Kidney epithelial cell (primary cell): Measurements from ENCODE around the gene IDS. TPM values are rescaled to one million over a fixed set of nuclear protein-coding genes. Genes with fewer than 3 reads are reported as not detected.
"Not testable (repeated sequence)": the region's sequence is repeated elsewhere in the genome, so short reads cannot be mapped to it uniquely, and the experiment has no call there.

Experiments used
- DNase-seq: peaks from one replicate; pipeline ENCODE4 v3.0.0-alpha.2; 2010; ENCODE audit warnings: low read depth
- H3K27me3 ChIP-seq: 2 replicates; pipeline ENCODE4 v1.6.0; 2011; ENCODE audit warnings: low read length; ENCODE audit not compliant: control insufficient read depth, insufficient read depth
- H3K36me3 ChIP-seq: 2 replicates; pipeline ENCODE4 v1.5.1; 2011; ENCODE audit warnings: low read length; ENCODE audit not compliant: control insufficient read depth, insufficient read depth
- H3K4me3 ChIP-seq: 2 replicates; pipeline ENCODE4 v1.5.1; 2011; ENCODE audit warnings: low read depth, mild to moderate bottlenecking, control low read depth, low read length
- total RNA-seq: library from RNA; depleted of rRNA; stranded (reverse); fragments of >200 nt; gene quantifications from 2 replicates; pipeline ENCODE4 v1.2.3, GENCODE V29; 2015
- TF ChIP-seq, protein P1 (sequence below): IDR thresholded peaks from 2 replicates; pipeline ENCODE4 v1.5.1; 2011; ENCODE audit warnings: mild to moderate bottlenecking, moderate library complexity, low read length, control low read depth, inconsistent platforms; ENCODE audit not compliant: insufficient read depth, poor library complexity, severe bottlenecking

IDS gene
- total RNA-seq, 1 donor from 2014 or later = 50.1 TPM

DNA sequence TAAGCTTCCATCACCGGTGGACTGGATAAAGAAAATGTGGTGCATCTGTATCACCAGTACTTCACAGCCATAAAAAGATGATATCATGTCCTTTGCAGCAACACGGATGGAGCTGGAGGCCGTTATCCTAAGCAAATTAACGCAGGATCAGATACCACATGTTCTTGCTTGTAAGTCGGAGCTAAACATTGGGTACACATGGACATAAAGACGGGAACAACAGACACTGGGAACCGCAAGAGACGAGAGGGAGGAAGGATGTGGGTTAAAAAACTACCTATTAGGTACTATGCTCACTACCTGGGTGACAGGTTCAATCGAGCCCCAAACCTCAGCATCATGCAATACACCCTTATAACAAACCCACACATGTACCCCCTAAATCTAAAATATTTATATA is 16.3 kb upstream of the IDS start:
- Histone ChIP-seq H3K27me3 (no peaks in the 10 kb centered on the region), H3K36me3 (no peaks in the 10 kb centered on the region), H3K4me3 (no peak overlapping the region)
- TF ChIP-seq, protein P1, sequence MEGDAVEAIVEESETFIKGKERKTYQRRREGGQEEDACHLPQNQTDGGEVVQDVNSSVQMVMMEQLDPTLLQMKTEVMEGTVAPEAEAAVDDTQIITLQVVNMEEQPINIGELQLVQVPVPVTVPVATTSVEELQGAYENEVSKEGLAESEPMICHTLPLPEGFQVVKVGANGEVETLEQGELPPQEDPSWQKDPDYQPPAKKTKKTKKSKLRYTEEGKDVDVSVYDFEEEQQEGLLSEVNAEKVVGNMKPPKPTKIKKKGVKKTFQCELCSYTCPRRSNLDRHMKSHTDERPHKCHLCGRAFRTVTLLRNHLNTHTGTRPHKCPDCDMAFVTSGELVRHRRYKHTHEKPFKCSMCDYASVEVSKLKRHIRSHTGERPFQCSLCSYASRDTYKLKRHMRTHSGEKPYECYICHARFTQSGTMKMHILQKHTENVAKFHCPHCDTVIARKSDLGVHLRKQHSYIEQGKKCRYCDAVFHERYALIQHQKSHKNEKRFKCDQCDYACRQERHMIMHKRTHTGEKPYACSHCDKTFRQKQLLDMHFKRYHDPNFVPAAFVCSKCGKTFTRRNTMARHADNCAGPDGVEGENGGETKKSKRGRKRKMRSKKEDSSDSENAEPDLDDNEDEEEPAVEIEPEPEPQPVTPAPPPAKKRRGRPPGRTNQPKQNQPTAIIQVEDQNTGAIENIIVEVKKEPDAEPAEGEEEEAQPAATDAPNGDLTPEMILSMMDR = no peak
- no peak for DNase-seq

DNA sequence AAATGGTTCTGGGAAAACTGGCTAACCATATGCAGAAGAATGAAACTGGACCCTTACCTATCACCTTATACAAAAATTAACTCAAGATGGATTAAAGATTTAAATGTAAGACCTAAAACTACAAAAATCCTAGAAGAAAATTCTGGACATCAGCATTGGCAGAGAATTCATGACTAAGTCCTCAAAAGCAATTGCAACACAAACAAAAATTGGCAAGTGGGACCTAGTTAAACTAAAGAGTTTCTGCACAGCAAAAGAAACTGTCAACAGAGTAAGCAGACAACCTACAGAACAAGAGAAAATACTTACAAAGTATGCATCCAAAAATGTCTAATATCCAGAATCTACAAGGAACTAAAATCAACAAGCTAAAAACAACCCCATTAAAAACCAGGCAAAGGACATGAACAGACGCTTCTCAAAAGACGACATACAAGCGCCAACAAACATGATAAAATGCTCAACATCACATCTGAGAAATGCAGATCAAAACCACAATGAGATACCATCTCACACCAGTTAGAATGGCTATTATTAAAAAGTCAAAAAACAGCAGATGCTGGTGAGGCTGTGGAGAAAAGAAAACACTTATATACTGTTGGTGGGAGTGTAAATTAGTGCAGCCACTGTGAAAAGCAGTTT is 15.7 kb upstream of the IDS start:
- DNase-seq, H3K4me3 ChIP-seq, H3K36me3 ChIP-seq, H3K27me3 ChIP-seq: not testable (repeated sequence)

DNA sequence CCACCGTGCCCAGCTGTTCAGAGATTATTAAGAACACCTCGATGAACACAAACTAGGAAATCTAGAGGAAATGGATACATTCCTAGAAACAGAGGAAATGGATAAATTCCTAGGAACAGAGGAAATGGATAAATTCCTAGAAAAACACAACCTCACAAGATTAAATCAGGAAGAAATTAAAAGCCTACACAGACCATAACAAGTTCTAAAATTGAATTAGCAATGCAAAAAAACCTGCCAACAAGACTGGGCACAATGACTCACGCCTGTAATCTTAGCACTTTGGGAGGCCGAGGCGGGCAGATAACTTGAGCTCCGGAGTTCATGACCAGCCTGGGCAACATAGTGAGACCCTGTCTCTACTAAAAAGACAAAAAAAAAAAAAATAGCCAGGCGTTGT is 13.1 kb upstream of the IDS start:
- no peak for DNase-seq
- Histone ChIP-seq H3K36me3 (no peaks in the 10 kb centered on the region), H3K27me3 (no peaks in the 10 kb centered on the region), H3K4me3 (no peak overlapping the region)
- TF ChIP-seq, protein P1 = no peak

DNA sequence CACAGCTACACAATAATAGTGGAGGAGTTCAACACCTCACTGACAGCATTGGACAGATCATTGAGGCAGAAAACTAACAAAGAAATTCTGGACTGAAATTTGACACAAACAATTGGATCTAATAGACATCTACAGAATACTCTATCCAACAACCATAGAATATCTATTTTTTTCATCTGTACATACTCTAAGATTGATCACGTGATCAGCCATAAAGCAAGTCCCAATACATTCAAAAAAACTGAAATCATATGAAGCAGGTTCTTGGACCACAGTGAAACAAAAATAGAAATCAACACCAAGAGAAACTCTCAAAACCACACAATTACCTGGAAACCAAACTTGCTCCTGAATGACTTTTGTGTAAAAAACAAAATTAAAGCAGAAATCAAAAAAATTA is 12.2 kb upstream of the IDS start:
- DNase-seq = no peak
- TF ChIP-seq, protein P1 = no peak
- no peak overlapping the region for H3K4me3 ChIP-seq
- H3K27me3 ChIP-seq = no peaks in the 10 kb centered on the region
- H3K36me3 ChIP-seq = no peaks in the 10 kb centered on the region

DNA sequence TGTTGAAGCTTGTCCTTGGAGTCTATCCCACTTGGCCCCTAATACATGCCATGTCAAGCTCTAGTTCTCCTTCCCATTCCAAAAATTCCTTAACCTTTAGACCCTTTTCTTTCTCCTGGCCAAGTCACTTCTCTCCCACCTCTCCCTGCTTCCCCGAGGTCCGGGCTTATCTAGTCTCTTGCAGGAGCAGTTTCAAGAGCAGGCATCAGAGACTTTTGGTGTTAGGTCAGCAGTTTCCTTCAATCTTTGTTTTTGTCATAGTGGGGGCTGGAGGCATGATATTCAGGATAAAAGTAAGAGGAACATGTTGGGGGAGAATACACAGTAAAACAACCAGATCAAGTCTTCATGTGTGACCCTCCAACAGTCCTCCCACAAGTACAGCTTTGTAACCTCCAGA is 11.5 kb upstream of the IDS start:
- Histone ChIP-seq H3K4me3 (no peak overlapping the region), H3K27me3 (no peaks in the 10 kb centered on the region), H3K36me3 (no peaks in the 10 kb centered on the region)
- no peak for DNase-seq
- TF ChIP-seq, protein P1 = no peak

DNA sequence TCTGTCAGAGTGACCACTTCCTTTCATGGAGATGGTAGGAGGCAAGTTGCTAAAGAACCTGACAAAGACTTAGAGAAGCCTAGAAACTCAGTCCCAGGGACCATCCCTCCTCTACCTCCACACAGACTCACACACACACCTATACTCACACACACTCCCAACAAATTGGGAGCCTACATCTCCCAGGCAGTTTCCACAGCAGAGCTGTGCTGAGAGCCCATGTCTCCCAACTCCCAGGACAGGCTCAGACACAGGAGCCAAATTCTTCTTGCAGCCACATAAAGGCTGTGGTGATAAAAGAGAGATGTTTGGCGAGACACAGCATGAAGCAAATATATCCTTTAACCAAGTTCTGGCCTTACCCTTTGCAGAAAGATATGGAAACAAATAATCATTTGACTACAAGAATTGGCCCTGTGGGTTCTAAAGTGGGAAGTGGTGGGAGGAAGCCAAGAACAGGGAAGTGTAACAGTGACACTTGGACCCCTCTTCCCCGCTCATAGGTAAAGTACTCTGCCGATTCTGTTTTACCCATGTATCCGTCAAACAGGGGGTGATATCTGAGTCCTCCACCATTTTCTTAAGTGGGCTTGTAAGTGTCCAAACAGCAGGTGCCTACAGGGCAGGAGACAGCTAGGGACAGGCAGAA is 11.0 kb upstream of the IDS start:
- DNase-seq = no peak
- Histone ChIP-seq H3K36me3 (no peaks in the 10 kb centered on the region), H3K27me3 (no peaks in the 10 kb centered on the region), H3K4me3 (no peak overlapping the region)
- TF ChIP-seq, protein P1 = no peak
